Superior temporal gyrus (tissue), 1 donor: ENCODE data around the gene SRC.
"Not testable (repeated sequence)": the region's sequence is repeated elsewhere in the genome, so short reads cannot be mapped to it uniquely, and the experiment has no call there.

Experiments
- DNase-seq: peaks from one replicate; pipeline ENCODE4 v3.0.0-alpha.2; 2016; ENCODE audit errors: extremely low spot score

SRC gene

GRCh38 chr20:37336369-37337207, 9.4 kb upstream of the SRC start:
- no peak for DNase-seq

- DNase-seq = no peak
These were observed 8.5 kb upstream of the SRC start for GRCh38 chr20:37337208-37337991.

DNA sequence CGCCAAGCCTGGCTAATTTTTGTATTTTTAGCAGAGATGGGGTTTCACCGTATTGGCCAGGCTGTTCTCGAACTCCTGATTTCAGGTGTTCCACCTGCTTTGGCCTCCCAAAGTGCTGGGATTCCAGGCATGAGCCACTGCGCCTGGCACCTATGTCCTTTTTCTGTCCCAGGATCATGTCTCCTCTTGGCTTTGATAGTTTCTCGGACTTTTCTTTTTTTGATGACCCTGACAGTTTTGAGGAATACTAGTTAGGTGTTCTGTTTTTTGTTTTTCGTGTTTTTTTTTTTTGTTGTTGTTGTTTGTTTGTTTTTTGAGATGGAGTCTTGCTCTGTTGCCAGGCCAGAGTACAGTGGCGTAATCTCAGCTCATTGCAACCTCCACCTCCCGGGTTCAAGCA, 7.6 kb upstream of the SRC start:
- not testable (repeated sequence) for DNase-seq

DNA sequence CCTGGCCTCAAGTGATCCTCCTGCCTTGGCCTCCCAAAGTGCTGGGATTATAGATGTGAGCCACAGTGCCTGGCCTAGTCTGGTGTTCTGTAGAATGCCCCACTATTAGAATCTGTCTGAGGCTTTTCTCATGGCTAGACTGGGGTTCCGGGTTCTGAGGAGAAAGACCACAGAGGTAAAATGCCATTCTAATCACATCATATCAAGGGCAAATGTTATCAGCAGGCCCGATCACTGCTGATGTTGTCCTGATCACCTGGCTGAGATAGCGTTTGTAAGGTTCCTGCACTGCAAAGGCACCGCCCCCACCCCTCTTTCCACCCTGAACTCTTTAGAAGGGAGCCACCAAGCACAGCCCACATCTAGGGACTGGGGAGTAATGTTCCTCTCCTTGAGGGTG, 6.7 kb upstream of the SRC start:
- DNase-seq = no peak

GRCh38 chr20:37339764-37340109, 6.2 kb upstream of the SRC start:
- not testable (repeated sequence) for DNase-seq

GRCh38 chr20:37340998-37341397, 4.9 kb upstream of the SRC start:
- no peak for DNase-seq

DNA sequence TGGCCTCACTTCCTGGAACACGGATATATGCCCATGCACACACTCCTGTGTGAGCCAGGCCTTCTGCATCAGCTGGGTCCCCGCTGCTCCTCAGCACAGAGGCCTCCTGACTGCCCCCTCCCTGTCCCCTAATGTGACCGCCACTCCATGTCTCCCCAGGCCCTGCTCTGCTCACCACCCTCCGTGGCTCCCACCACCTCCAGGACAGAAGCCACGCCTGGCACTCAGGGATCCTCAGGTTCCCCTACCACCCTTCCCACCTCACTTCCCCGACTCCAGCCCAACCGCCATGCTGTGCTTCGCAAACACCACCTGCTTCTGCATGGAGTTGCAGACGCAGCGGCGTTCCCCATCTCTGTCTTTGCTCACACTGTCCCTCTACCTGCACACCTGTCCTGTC, 4.3 kb upstream of the SRC start:
- DNase-seq = no peak

- no peak for DNase-seq
These were observed 3.4 kb upstream of the SRC start for GRCh38 chr20:37342231-37343177.

DNA sequence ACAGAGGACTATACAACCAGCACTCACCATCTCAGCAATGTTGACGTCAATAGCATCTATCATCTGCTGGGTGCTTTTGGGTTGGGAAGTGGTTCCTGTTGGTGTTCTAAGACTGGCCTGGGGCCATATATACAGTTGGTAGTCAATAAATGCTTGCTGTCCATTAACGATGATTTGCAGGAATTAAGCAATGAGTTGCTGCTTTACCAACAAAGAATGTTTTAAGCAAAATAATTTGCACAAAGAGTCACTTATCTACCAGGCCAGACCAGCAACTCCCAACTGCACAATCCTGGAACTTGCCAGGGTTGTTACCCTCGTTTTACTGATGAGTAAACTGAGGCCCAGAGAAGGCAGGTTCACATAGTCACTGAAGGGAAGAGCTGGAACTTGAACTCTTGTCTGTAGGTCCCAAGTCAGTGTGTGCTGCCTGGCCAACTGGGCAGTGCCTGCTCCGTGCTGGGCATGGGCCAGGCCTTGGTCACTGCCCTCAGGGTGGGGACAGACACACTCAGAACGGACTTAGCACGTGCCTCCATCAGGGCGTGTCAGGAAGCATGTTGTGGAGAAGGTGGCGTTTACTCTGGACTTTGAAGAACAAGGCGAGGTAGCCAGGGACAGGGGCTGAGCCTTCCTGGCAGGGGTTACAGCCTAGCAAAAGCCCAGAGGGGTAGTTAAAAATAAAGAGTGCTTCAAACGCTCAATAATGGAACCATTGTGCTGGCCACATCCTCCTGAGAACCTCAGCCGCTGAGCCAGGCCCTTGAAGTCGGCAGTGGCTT, 2.5 kb upstream of the SRC start:
- DNase-seq = no peak

DNA sequence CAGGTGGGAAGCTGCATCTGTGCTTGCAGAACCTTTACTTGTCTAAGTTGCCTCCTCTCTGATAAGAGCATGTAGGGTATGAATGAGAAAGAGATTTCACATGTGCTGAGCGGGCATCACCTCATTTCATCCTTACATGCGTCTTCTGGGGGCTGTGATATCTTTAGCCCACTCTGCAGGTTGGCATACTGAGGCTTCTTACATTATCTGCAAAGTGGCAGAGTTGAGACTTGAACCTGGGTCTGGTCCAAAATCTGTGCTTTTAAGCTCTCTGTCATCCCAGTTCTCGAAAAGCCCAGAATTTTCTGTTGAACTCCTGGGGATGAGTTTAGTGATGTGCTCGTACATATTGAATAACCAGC, 2.0 kb upstream of the SRC start:
- DNase-seq = no peak

GRCh38 chr20:37344506-37345338, 1.2 kb upstream of the SRC start:
- no peak for DNase-seq

GRCh38 chr20:37346236-37346534, 245 bp downstream of the SRC start:
- DNase-seq = no peak

DNA sequence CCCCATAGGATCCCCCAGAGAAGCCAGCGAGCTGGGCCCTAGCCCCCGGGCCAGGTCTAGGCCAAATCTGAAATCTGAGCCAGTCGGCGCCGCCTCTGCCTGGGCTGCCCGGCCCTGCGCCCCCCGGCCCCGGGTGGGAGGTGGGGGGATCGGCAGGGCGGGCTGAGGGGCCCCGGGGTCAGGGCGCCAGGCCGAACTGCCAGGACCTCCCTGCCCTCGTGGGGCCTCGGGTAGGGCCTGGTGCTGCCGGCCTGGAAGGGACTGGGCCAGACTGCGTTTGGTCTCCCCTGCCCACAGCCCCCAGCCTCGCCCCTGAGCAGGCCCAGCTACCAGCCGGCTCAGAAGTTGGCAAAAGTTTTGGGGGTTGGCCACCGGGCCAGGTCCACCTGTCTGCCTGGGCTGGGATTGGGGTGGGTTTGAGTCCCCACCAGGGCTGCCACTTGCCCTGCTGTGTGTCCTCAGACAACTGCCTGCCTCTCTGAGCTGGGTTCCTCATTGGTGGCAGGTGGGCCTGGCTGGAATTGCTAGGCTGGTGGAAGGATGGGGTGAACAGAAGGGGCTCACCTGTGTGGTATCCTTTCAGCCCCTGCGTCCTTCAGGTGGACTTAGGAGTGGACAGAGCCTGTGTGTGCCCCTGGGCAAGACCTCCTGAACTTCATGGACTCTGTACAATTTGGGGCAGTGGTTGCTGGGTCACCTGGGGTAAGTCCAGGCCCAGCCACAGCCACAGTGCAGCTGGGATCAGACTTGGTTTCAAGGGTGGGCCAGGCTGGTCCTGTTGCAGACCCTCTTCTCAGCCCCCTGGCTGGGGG, 801 bp downstream of the SRC start:
- no peak for DNase-seq

DNA sequence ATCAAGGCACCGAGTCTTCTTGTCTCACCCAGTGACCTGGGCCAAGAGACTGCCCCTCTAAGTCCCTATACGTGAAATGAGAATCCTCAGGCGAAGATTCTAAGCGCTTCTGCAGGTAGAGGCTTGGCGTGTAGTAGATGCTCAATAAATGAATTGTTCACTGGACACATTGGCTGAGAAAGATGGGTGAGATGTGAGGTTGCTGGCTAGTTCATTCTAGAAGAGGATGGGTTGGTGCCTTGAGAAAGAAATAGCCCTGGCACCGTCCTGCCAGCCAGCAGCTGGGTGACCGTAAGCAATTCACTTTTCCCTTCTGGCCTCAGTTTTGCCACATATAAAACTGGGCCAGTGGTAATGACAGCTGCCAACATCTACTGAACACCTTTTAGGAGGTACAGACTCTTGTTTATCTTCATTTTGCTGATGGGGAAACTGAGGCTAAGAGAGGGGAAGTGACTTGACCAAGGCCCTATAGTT, 1.4 kb downstream of the SRC start:
- no peak for DNase-seq

GRCh38 chr20:37347891-37348791, 2.2 kb downstream of the SRC start:
- DNase-seq = no peak

DNA sequence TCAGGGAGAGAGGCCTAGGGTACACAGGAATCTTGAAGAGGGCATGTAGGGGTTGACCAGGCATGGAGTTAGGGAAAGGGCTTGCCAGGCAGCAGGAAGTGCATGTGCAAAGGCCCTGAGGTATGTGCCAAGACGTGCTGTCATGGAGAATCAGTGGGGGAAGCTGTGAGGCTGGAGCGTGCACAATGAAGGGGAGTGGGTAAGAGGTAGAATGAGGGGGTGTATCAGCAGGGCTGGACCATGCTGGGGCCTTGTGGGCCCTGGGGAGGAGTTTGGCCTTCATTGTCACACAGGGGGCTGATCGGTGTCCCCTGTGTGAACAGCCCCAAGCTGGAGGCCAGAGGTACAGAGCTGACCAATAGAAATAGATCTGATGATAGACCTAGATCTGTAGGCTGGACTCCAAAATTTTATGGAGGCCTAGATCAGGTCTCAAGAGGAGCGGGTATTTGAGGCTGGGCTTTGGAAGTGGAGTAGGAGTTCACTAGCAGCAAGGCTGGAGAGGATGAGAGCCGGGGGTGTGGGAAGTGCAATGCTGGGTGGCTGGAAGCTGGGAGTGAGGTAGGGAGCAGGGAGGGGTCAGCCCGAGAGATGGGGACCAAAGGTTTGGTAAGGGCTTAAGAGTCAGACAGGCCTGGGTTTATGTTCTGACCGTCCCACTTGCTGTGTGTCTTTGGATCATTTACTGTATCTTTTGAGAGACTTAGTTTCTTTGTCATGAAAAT, 3.0 kb downstream of the SRC start:
- no peak for DNase-seq

GRCh38 chr20:37349517-37350491, 3.9 kb downstream of the SRC start:
- no peak for DNase-seq
